BE2C (cell line): ENCODE measurements around the gene TRNT1.

ENCODE experiments used
- DNase-seq: peaks from one replicate; pipeline ENCODE4 v3.0.0-alpha.2; 2020
- H3K27me3 ChIP-seq: fragments of 250-450 bp; sonication (Bioruptor Pico); 2 replicates; pipeline ENCODE4 v1.5.1; 2020; ENCODE audit warnings: mild to moderate bottlenecking
- H3K36me3 ChIP-seq: fragments of 250-450 bp; sonication (Bioruptor Pico); 2 replicates; pipeline ENCODE4 v1.5.1; 2020; ENCODE audit warnings: mild to moderate bottlenecking
- H3K4me1 ChIP-seq: fragments of 250-450 bp; sonication (Bioruptor Pico); 2 replicates; pipeline ENCODE4 v1.5.1; 2020
- H3K4me3 ChIP-seq: 2 replicates; pipeline ENCODE4 v1.5.1; 2011; ENCODE audit warnings: low read depth, low read length
- H3K9me3 ChIP-seq: fragments of 250-450 bp; sonication (Bioruptor Pico); 2 replicates; pipeline ENCODE4 v1.5.1; 2020
- TF ChIP-seq, protein P1 (sequence below): IDR thresholded peaks from 2 replicates; pipeline ENCODE4 v1.5.1; 2012; ENCODE audit warnings: mild to moderate bottlenecking, low read depth, low read length

Gene TRNT1

DNA sequence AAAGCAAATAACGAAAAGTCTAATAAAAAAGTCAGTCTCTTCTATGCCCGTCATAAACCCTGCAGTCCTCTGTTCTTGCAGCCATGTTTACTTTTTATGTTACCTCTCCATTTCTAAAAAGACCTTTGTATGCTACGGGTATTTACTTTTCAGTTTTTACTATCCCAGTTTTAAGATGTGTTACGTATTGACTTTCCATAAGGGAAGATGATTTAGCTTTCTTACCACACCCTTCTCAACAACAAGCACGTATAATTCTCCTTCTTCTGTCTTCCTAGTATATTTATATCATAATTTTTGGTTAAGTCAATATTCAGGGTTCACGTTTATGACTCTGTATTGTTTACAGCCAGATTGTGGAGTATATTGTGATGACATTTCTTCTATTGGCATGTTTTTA lies 10.8 kb downstream of the TRNT1 start:
- peaks cover under 1% of the 10 kb centered on the region for H3K36me3 ChIP-seq
- H3K27me3 ChIP-seq = no peaks in the 10 kb centered on the region
- TF ChIP-seq, protein P1, sequence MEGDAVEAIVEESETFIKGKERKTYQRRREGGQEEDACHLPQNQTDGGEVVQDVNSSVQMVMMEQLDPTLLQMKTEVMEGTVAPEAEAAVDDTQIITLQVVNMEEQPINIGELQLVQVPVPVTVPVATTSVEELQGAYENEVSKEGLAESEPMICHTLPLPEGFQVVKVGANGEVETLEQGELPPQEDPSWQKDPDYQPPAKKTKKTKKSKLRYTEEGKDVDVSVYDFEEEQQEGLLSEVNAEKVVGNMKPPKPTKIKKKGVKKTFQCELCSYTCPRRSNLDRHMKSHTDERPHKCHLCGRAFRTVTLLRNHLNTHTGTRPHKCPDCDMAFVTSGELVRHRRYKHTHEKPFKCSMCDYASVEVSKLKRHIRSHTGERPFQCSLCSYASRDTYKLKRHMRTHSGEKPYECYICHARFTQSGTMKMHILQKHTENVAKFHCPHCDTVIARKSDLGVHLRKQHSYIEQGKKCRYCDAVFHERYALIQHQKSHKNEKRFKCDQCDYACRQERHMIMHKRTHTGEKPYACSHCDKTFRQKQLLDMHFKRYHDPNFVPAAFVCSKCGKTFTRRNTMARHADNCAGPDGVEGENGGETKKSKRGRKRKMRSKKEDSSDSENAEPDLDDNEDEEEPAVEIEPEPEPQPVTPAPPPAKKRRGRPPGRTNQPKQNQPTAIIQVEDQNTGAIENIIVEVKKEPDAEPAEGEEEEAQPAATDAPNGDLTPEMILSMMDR = no peak
- H3K4me1 ChIP-seq = no peaks in the 10 kb centered on the region
- no peaks in the 10 kb centered on the region for H3K9me3 ChIP-seq
- H3K4me3 ChIP-seq = no peak overlapping the region
- no peak for DNase-seq

DNA sequence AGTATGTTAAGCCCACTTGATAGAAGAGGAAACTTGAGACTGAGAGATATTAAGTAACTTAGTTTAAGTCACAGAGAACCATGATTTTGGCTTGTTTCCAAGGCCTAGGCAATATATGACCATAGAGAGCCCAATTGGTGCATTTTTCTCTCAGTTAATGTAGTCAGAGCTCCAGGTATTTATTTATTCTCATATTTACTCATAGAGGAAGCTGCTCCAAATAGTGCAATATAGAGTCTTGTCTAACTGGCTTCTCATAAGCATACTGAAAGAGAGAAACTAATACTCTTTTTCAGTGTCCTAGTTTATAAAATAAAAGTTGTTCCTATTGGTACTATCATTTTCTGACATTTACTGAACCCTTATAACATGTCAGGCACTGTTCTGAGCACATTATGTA lies 15.2 kb downstream of the TRNT1 start:
- no peak for DNase-seq
- TF ChIP-seq, protein P1 = no peak
- H3K36me3 ChIP-seq = peaks cover 5% of the 10 kb centered on the region
- no peaks in the 10 kb centered on the region for H3K9me3 ChIP-seq
- H3K4me3 ChIP-seq = no peak overlapping the region
- H3K4me1 ChIP-seq = no peaks in the 10 kb centered on the region
- no peaks in the 10 kb centered on the region for H3K27me3 ChIP-seq

DNA sequence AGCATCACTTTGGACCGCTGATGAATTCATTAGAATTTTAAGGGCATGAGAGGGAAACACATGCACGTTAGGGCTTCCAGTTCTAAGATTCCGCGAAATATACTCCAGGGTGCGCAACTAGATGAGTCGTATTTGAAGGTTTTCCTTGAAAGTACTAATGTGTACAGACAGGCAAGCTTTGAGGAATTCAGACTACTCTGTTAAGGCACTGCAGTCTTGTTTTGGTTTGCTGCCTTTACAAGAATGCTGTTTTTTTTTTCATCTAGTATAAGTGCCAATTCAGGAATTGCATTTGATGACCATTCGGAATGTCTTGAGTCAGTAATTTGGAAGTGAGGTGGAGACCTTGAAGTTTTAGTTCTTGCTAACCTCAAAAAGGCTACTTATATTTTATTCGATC lies 19.1 kb downstream of the TRNT1 start:
- TF ChIP-seq, protein P1 = no peak
- no peak for DNase-seq
- peaks cover 20% of the 10 kb centered on the region for H3K36me3 ChIP-seq
- no peaks in the 10 kb centered on the region for H3K9me3 ChIP-seq
- H3K4me3 ChIP-seq = no peak overlapping the region
- H3K4me1 ChIP-seq = no peaks in the 10 kb centered on the region
- no peaks in the 10 kb centered on the region for H3K27me3 ChIP-seq

DNA sequence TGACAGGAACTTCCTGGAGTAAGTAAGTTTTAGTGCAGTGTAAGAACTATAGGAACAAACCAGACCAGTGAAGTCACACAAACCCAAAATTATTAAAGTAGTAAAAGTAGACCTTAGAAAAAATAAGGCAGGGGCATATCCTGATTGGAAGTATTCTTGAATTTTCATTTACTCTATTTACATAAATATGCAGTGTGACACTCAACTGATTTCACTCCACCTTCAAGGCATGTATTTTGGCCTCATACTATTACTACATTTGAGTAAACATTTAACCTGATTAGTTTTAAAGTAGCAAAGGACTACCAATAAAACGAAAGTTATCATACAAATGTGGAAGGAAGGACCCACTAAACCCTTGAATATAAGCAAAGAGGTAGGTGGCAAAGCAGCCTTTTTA lies 22.8 kb downstream of the TRNT1 start:
- no peak overlapping the region for H3K4me3 ChIP-seq
- peaks cover 35% of the 10 kb centered on the region for H3K36me3 ChIP-seq
- H3K4me1 ChIP-seq = no peaks in the 10 kb centered on the region
- H3K27me3 ChIP-seq = no peaks in the 10 kb centered on the region
- no peak for DNase-seq
- TF ChIP-seq, protein P1 = no peak
- H3K9me3 ChIP-seq = no peaks in the 10 kb centered on the region

DNA sequence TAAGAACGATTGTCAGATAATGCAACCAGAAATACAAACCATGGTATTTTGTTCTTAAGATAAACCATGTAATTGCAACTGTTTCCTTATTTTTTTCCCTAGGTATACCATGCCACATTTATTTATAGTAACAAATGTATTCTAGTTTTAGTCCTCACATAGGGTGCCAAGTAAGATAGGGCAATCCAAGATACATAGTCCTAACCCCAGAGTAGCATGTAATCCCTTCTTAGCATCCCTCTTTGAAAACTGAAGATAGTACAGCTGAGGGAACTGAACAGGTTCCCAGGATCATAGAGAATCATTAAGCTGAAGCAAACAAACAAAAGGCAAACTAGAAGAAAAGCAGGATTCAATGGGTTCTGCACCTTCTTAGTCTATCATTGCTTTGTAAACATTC lies 24.8 kb downstream of the TRNT1 start:
- H3K9me3 ChIP-seq = no peaks in the 10 kb centered on the region
- TF ChIP-seq, protein P1 = no peak
- H3K4me1 ChIP-seq = no peaks in the 10 kb centered on the region
- DNase-seq = no peak
- H3K36me3 ChIP-seq = peaks cover 37% of the 10 kb centered on the region
- H3K27me3 ChIP-seq = no peaks in the 10 kb centered on the region
- H3K4me3 ChIP-seq = no peak overlapping the region

DNA sequence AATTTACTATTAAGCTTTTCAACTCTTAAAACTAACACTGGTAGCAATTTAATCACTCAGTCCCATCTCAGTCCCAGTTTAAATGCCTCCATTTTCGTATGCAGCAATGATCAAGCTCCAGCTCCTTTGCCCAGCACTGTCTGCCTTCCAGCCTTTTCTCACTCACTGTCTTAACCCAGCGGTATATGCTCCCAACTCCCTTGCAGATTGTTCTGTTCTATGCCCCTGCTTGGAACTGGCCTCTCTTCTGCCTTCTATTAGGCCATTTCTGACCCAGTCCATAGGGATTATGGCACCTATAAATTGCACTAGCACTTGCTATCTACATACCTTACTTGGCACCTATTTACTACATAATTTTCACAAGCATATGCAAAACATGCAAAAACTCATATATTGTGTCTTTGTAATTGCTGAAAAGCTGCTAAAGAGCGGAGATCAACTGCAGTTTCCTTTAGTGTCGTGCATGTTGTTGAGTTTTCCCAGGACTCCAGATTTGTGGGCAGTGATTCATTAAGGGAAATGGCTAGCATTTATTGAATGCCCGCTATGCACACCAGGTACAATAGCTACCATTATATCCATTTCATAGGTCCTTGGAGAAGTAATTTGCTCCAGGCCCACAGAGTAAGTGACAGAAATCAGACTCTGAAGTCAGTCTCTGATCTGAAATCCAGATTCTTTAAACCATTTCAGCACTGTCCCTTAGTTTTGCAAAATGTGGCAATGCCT lies 28.3 kb downstream of the TRNT1 start:
- Histone ChIP-seq H3K36me3 (peaks cover 30% of the 10 kb centered on the region), H3K4me3 (no peak overlapping the region), H3K9me3 (no peaks in the 10 kb centered on the region), H3K4me1 (no peaks in the 10 kb centered on the region), H3K27me3 (no peaks in the 10 kb centered on the region)
- TF ChIP-seq, protein P1 = no peak
- DNase-seq = no peak
